ENCODE results near the gene YPEL2. TPM values are rescaled to one million over a fixed set of nuclear protein-coding genes. Genes with fewer than 3 reads are reported as not detected.

Gene YPEL2
- total RNA-seq, 1 experiment from 2014 or later, result 4.7 TPM

- H3K4me3 ChIP-seq (replicated peaks in 1 of 2; ENCODE audit: low read depth in 1 of 2, low read length in 2 of 2), result no peak overlapping the region
- ChIA-PET CTCF (no interaction called here), POLR2A (no interaction called here), RAD21 (ENCODE audit: low non-redundant PET in 1 of 2, low total read pairs in 2 of 2, uncharacterized antibody in 2 of 2, unreplicated experiment in 2 of 2) (no interaction called here)
- no peaks in the 10 kb centered on the region for H4K20me1 ChIP-seq (ENCODE audit: insufficient read depth)
- BruUV-seq (replicated peaks), result no TSS peak
- TF ChIP-seq JUND (IDR thresholded peaks at IDR 0.05) (no peak), RAD21 (IDR thresholded peaks at IDR 0.05; ENCODE audit: low read depth) (no peak), SIN3A (IDR thresholded peaks at IDR 0.05; ENCODE audit: low read depth) (no peak), SP1 (IDR thresholded peaks at IDR 0.05; ENCODE audit: low read depth) (no peak), EZH2 (IDR thresholded peaks at IDR 0.05) (no peak), ZBTB33 (IDR thresholded peaks at IDR 0.05; ENCODE audit: extremely low read depth, insufficient replicate concordance, low read length) (no peak), EGR1 (IDR thresholded peaks at IDR 0.05; ENCODE audit: low read depth) (no peak), FOSL1 (IDR thresholded peaks at IDR 0.05; ENCODE audit: low read depth) (no peak), EZH2phosphoT487 (IDR thresholded peaks at IDR 0.05; ENCODE audit: borderline replicate concordance) (no peak)
- ATAC-seq (no peak), DNase-seq (ENCODE audit: low read depth, low spot score) (no peak)
- H3K27me3 ChIP-seq (ENCODE audit: insufficient read depth, low read length), result peaks cover 15% of the 10 kb centered on the region; the same call in 1 of the 2 replicates
- no peaks in the 10 kb centered on the region for H3K79me2 ChIP-seq (ENCODE audit: insufficient read depth, low read length)
- no peak overlapping the region for H3K4me2 ChIP-seq (ENCODE audit: low read length)
- no peak overlapping the region for H3K27ac ChIP-seq (ENCODE audit: low read depth, low read length)
- H3K9me2 ChIP-seq (ENCODE audit: insufficient read depth), result no peaks in the 10 kb centered on the region
- intact Hi-C loops (cut with micrococcal nuclease), result no loop called here
- no peaks in the 10 kb centered on the region for H3K9me3 ChIP-seq (ENCODE audit: control insufficient read depth in 1 of 2, insufficient read depth in 1 of 2, low read depth in 1 of 2, low read length in 2 of 2)
- peaks cover 21 to 24% of the 10 kb centered on the region in 2 experiments for H3K4me1 ChIP-seq (ENCODE audit: control insufficient read depth in 1 of 2, insufficient read depth in 2 of 2, low read length in 2 of 2)
- H3K9ac ChIP-seq (ENCODE audit: low read length), result no peak overlapping the region
- no peaks in the 10 kb centered on the region for H3K36me3 ChIP-seq (ENCODE audit: control insufficient read depth in 1 of 2, insufficient read depth in 2 of 2, low read length in 2 of 2)
- no peak overlapping the region for H2AFZ ChIP-seq (ENCODE audit: low read depth, low read length, poor library complexity, severe bottlenecking)
These were observed 25.2 kb downstream of the YPEL2 start for GRCh38 chr17:59356543-59357218.

Data from HCT116 (cell line).